LHCN-M2 (cell line): Measurements from ENCODE around the gene ATXN7L1. TPM values are rescaled to one million over a fixed set of nuclear protein-coding genes. Genes with fewer than 3 reads are reported as not detected.

ENCODE experiments used
- DNase-seq: peaks from one replicate; pipeline ENCODE4 v3.0.0-alpha.2; 2012; ENCODE audit warnings: low read depth
- total RNA-seq: library from RNA; depleted of rRNA; stranded (reverse); fragments of >200 nt; gene quantifications from 2 replicates; pipeline ENCODE4 v1.2.3, GENCODE V29; 2014

The ATXN7L1 gene
- total RNA-seq, 1 experiment from 2014 or later = 6.4 TPM

GRCh38 chr7:105778956-105779355 is 97.4 kb downstream of the ATXN7L1 start:
- no peak for DNase-seq

GRCh38 chr7:105776986-105777910 is 99.2 kb downstream of the ATXN7L1 start:
- DNase-seq = no peak

- peak; percentile 100 for DNase-seq
Observed at GRCh38 chr7:105776068-105776790, 100.2 kb downstream of the ATXN7L1 start.

GRCh38 chr7:105775580-105775979 is 100.8 kb downstream of the ATXN7L1 start:
- DNase-seq = no peak

- DNase-seq = no peak
Observed at GRCh38 chr7:105773030-105773460, 103.4 kb downstream of the ATXN7L1 start.

- DNase-seq = no peak
Observed at GRCh38 chr7:105769901-105770628, 106.3 kb downstream of the ATXN7L1 start.

GRCh38 chr7:105768898-105769507 is 107.4 kb downstream of the ATXN7L1 start:
- DNase-seq = no peak

GRCh38 chr7:105768117-105768516 is 108.3 kb downstream of the ATXN7L1 start:
- no peak for DNase-seq

GRCh38 chr7:105766421-105767073 is 109.9 kb downstream of the ATXN7L1 start:
- DNase-seq = no peak

- DNase-seq = peak; percentile 40
Observed at GRCh38 chr7:105765846-105766245, 110.6 kb downstream of the ATXN7L1 start.

GRCh38 chr7:105764506-105764905 is 111.9 kb downstream of the ATXN7L1 start:
- DNase-seq = no peak

GRCh38 chr7:105760551-105761447 is 115.6 kb downstream of the ATXN7L1 start:
- DNase-seq = no peak

- DNase-seq = peak; percentile 78
Observed at GRCh38 chr7:105759670-105760550, 116.5 kb downstream of the ATXN7L1 start.

GRCh38 chr7:105756367-105756766 is 120.0 kb downstream of the ATXN7L1 start:
- no peak for DNase-seq

GRCh38 chr7:105752671-105753275 is 123.6 kb downstream of the ATXN7L1 start:
- no peak for DNase-seq

GRCh38 chr7:105751054-105751453 is 125.3 kb downstream of the ATXN7L1 start:
- DNase-seq = no peak

GRCh38 chr7:105748701-105749100 is 127.7 kb downstream of the ATXN7L1 start:
- no peak for DNase-seq

GRCh38 chr7:105745681-105746330 is 130.6 kb downstream of the ATXN7L1 start:
- no peak for DNase-seq
